ENCODE data around the gene NPR3. TPM values are rescaled to one million over a fixed set of nuclear protein-coding genes. Genes with fewer than 3 reads are reported as not detected.

NPR3 gene
- total RNA-seq, 2 donors from 2014 or later, result 0.20 to 0.82 TPM

DNA sequence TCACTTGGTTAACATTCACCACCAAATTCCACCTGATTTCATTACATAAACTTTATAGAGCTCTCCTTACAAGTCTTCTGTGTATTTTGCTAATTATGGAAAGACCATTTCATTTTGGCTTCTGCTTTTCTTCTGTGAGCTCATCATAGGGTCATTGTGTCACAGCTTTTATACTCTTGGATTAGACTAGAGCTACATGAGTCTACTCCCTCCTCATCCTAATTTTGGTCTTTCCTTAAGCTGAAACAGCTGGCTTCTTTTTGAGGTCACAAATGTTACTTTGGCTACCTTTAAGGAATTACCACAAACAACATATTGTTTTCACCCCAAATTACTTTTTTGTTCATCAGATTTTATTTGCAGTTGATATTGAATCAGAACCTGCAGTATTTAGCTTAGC is 103.0 kb downstream of the NPR3 start:
- no peak overlapping the region for H3K4me3 Mint-ChIP-seq
- Histone ChIP-seq H3K36me3 (ENCODE audit: control insufficient read depth, insufficient read depth, low read length) (no peaks in the 10 kb centered on the region), H3K27ac (ENCODE audit: low read depth, low read length) (no peak overlapping the region), H3K27me3 (ENCODE audit: control insufficient read depth, insufficient read depth, low read length, poor library complexity, severe bottlenecking) (no peaks in the 10 kb centered on the region), H3K9ac (ENCODE audit: extremely low read depth, low read length, poor library complexity, severe bottlenecking) (no peak overlapping the region), H3K4me1 (ENCODE audit: control insufficient read depth, insufficient read depth, low read length) (no peaks in the 10 kb centered on the region), H3K9me3 (ENCODE audit: control insufficient read depth, low read length) (no peaks in the 10 kb centered on the region), H3K4me3 (ENCODE audit: low read length) (no peak overlapping the region)
- no peak overlapping the region for H3K27ac Mint-ChIP-seq
- TF ChIP-seq, protein P1, sequence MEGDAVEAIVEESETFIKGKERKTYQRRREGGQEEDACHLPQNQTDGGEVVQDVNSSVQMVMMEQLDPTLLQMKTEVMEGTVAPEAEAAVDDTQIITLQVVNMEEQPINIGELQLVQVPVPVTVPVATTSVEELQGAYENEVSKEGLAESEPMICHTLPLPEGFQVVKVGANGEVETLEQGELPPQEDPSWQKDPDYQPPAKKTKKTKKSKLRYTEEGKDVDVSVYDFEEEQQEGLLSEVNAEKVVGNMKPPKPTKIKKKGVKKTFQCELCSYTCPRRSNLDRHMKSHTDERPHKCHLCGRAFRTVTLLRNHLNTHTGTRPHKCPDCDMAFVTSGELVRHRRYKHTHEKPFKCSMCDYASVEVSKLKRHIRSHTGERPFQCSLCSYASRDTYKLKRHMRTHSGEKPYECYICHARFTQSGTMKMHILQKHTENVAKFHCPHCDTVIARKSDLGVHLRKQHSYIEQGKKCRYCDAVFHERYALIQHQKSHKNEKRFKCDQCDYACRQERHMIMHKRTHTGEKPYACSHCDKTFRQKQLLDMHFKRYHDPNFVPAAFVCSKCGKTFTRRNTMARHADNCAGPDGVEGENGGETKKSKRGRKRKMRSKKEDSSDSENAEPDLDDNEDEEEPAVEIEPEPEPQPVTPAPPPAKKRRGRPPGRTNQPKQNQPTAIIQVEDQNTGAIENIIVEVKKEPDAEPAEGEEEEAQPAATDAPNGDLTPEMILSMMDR (conservative IDR thresholded peaks at IDR 0.05), result no peak
- H3K27me3 Mint-ChIP-seq (ENCODE audit: insufficient read depth), result no peaks in the 10 kb centered on the region
- no peak for DNase-seq
- no peaks in the 10 kb centered on the region for H3K4me1 Mint-ChIP-seq
- H3K36me3 Mint-ChIP-seq (ENCODE audit: low read depth), result no peaks in the 10 kb centered on the region
- H3K9me3 Mint-ChIP-seq, result peaks cover 7% of the 10 kb centered on the region

DNA sequence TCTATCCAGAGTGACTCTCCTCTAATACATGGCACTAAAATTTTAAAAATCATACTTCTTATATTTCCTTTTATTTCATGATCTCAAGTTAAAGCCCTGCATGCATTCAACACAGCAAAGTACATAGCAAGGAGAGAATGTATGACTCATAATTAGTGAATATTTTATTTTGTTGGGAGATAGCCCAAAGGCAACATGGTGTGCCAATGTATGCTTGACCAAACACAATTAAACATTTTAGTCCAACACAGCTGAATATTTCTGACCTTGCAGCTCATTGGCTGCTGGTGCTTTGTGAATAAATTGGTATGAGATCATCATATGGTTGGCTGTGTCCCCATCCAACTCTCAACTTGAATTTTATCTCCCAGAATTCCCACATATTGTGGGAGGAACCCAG is 103.5 kb downstream of the NPR3 start:
- Mint-ChIP-seq H3K4me1 (no peaks in the 10 kb centered on the region), H3K4me3 (no peak overlapping the region), H3K36me3 (ENCODE audit: low read depth) (no peaks in the 10 kb centered on the region), H3K27ac (no peak overlapping the region), H3K9me3 (peaks cover 7% of the 10 kb centered on the region), H3K27me3 (ENCODE audit: insufficient read depth) (no peaks in the 10 kb centered on the region)
- TF ChIP-seq, protein P1 (conservative IDR thresholded peaks at IDR 0.05), result no peak
- H3K4me3 ChIP-seq (ENCODE audit: low read length), result no peak overlapping the region
- H3K9me3 ChIP-seq (ENCODE audit: control insufficient read depth, low read length), result no peaks in the 10 kb centered on the region
- no peak overlapping the region for H3K9ac ChIP-seq (ENCODE audit: extremely low read depth, low read length, poor library complexity, severe bottlenecking)
- H3K27me3 ChIP-seq (ENCODE audit: control insufficient read depth, insufficient read depth, low read length, poor library complexity, severe bottlenecking), result no peaks in the 10 kb centered on the region
- no peaks in the 10 kb centered on the region for H3K4me1 ChIP-seq (ENCODE audit: control insufficient read depth, insufficient read depth, low read length)
- H3K36me3 ChIP-seq (ENCODE audit: control insufficient read depth, insufficient read depth, low read length), result no peaks in the 10 kb centered on the region
- no peak overlapping the region for H3K27ac ChIP-seq (ENCODE audit: low read depth, low read length)
- DNase-seq, result no peak

DNA sequence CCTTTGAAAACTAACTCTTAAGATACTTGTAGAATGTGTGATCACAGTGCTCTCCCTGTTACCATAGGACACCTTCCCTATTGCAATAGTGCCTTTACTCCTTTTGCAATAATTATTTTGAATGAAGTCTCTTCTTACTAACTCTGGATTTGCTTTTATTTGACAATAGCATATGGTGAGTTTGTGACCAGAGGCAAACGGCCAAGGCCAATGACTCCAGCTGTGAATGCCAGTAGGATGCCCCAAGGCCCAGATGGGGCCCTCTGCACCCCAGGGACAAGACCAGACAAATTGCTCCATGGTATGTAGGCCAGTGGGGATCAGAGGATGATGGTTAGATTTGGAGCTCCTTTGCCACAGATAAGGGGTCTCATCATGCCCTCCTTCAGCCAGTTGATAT is 116.9 kb downstream of the NPR3 start:
- H3K9me3 Mint-ChIP-seq, result no peaks in the 10 kb centered on the region

More for the DNA sequence above, 116.9 kb downstream of the NPR3 start:
- no peak overlapping the region for H3K4me3 Mint-ChIP-seq
- no peaks in the 10 kb centered on the region for H3K4me1 ChIP-seq (ENCODE audit: control insufficient read depth, insufficient read depth, low read length)
- no peaks in the 10 kb centered on the region for H3K36me3 ChIP-seq (ENCODE audit: control insufficient read depth, insufficient read depth, low read length)
- peaks cover 2% of the 10 kb centered on the region for H3K27me3 Mint-ChIP-seq (ENCODE audit: insufficient read depth)
- H3K9ac ChIP-seq (ENCODE audit: extremely low read depth, low read length, poor library complexity, severe bottlenecking), result no peak overlapping the region
- no peaks in the 10 kb centered on the region for H3K9me3 ChIP-seq (ENCODE audit: control insufficient read depth, low read length)
- no peak overlapping the region for H3K27ac ChIP-seq (ENCODE audit: low read depth, low read length)
- WGBS, 2 experiments (ENCODE audit: insufficient coverage in 1 of 2, insufficient read length in 1 of 2), result 89 to 100% methylated on average over 1 of the region's 1 CpG
- H3K4me1 Mint-ChIP-seq, result no peaks in the 10 kb centered on the region
- DNase-seq, result no peak
- H3K36me3 Mint-ChIP-seq (ENCODE audit: low read depth), result no peaks in the 10 kb centered on the region
- H3K4me3 ChIP-seq (ENCODE audit: low read length), result no peak overlapping the region
- no peak overlapping the region for H3K27ac Mint-ChIP-seq
- H3K27me3 ChIP-seq (ENCODE audit: control insufficient read depth, insufficient read depth, low read length, poor library complexity, severe bottlenecking), result no peaks in the 10 kb centered on the region
- TF ChIP-seq, protein P1 (conservative IDR thresholded peaks at IDR 0.05), result no peak

Data from endodermal cell (in vitro differentiated cells).